Neuronal stem cell (in vitro differentiated cells): ENCODE results near the gene ADSL.
A peak's percentile ranks its signal among the peaks of the same experiment; 100 is the strongest.

Experiments used
- DNase-seq: peaks from one replicate; pipeline ENCODE4 v3.0.0-alpha.2; 2013; ENCODE audit warnings: low spot score
- H2AFZ ChIP-seq: one replicate; pipeline ENCODE4 v1.6.1; 2013; ENCODE audit warnings: mild to moderate bottlenecking, low read length, inconsistent platforms
- H2AK5ac ChIP-seq: 2 replicates; pipeline ENCODE4 v1.6.1; 2013; ENCODE audit warnings: low read depth, mild to moderate bottlenecking, inconsistent platforms, low read length, moderate library complexity, mixed read lengths
- H2BK120ac ChIP-seq: 2 replicates; pipeline ENCODE4 v1.6.1; 2013; ENCODE audit warnings: low read depth, mild to moderate bottlenecking, inconsistent platforms, low read length, moderate library complexity, mixed read lengths
- H2BK12ac ChIP-seq: one replicate; pipeline ENCODE4 v1.6.1; 2013; ENCODE audit warnings: low read length, inconsistent platforms
- H2BK15ac ChIP-seq: 2 replicates; pipeline ENCODE4 v1.6.1; 2013; ENCODE audit warnings: mild to moderate bottlenecking, low read length, inconsistent platforms, mixed read lengths
- H2BK5ac ChIP-seq: one replicate; pipeline ENCODE4 v1.6.1; 2013; ENCODE audit warnings: inconsistent platforms, mild to moderate bottlenecking, low read length, moderate library complexity
- H3K14ac ChIP-seq: one replicate; pipeline ENCODE4 v1.6.1; 2013; ENCODE audit warnings: low read length, inconsistent platforms
- H3K18ac ChIP-seq: 2 replicates; pipeline ENCODE4 v1.6.1; 2013; ENCODE audit warnings: low read length, inconsistent platforms
- H3K23ac ChIP-seq: 2 replicates; pipeline ENCODE4 v1.6.1; 2013; ENCODE audit warnings: low read depth, mild to moderate bottlenecking, mixed read lengths, low read length, inconsistent platforms; ENCODE audit not compliant: poor library complexity
- H3K27ac ChIP-seq: replicated peaks from 3 replicates; pipeline ENCODE4 v1.5.1; 2013; ENCODE audit warnings: low read length, inconsistent platforms
- H3K27me3 ChIP-seq, 3 experiments: 2 replicates each; pipeline ENCODE4 v1.6.1; 2013; ENCODE audit warnings: low read length in 3 of 3, mild to moderate bottlenecking in 2 of 3, inconsistent platforms in 1 of 3, low read depth in 1 of 3, mixed read lengths in 1 of 3, moderate library complexity in 1 of 3; ENCODE audit not compliant: control insufficient read depth in 3 of 3, insufficient read depth in 3 of 3
- H3K36me3 ChIP-seq, 2 donors: replicated peaks in 1 of 2; 2 replicates each; pipeline ENCODE4 v1.6.1; 2013; ENCODE audit warnings: low read length in 2 of 2; ENCODE audit not compliant: control insufficient read depth in 2 of 2, insufficient read depth in 2 of 2
- H3K4ac ChIP-seq: 2 replicates; pipeline ENCODE4 v1.6.1; 2013; ENCODE audit warnings: inconsistent platforms, mild to moderate bottlenecking, low read length, moderate library complexity
- H3K4me1 ChIP-seq, 2 donors: 1 replicate in 1 of 2; 2 replicates in 1 of 2; pipeline ENCODE4 v1.6.1; 2013; ENCODE audit warnings: low read length in 2 of 2, low read depth in 1 of 2; ENCODE audit not compliant: control insufficient read depth in 2 of 2, insufficient read depth in 1 of 2
- H3K4me2 ChIP-seq: one replicate; pipeline ENCODE4 v1.6.1; 2013; ENCODE audit warnings: mild to moderate bottlenecking, low read length, inconsistent platforms; ENCODE audit not compliant: insufficient read depth, poor library complexity, severe bottlenecking
- H3K4me3 ChIP-seq, 2 donors: 2 replicates each; pipeline ENCODE4 v1.5.1; 2013; ENCODE audit warnings: low read length in 2 of 2, mild to moderate bottlenecking in 2 of 2, inconsistent platforms in 1 of 2, moderate library complexity in 1 of 2
- H3K79me1 ChIP-seq: one replicate; pipeline ENCODE4 v1.6.1; 2013; ENCODE audit warnings: low read depth, mild to moderate bottlenecking, inconsistent platforms, low read length, moderate library complexity
- H3K9ac ChIP-seq: one replicate; pipeline ENCODE4 v1.6.1; 2013; ENCODE audit warnings: mild to moderate bottlenecking, low read depth, low read length, inconsistent platforms; ENCODE audit not compliant: poor library complexity
- H3K9me3 ChIP-seq, 2 donors: replicated peaks in 1 of 2; 2 replicates each; pipeline versions ENCODE3 to v1.6.1; 2013; ENCODE audit warnings: low read length in 2 of 2, mild to moderate bottlenecking in 2 of 2, inconsistent platforms in 1 of 2, low read depth in 1 of 2, mixed read lengths in 1 of 2, moderate library complexity in 1 of 2; ENCODE audit not compliant: control insufficient read depth in 2 of 2, insufficient read depth in 1 of 2
- H4K8ac ChIP-seq: one replicate; pipeline ENCODE4 v1.6.1; 2013; ENCODE audit warnings: low read depth, mild to moderate bottlenecking, inconsistent platforms, low read length, moderate library complexity
- H4K91ac ChIP-seq: one replicate; pipeline ENCODE4 v1.6.1; 2013; ENCODE audit warnings: low read length, low read depth, mild to moderate bottlenecking, inconsistent platforms; ENCODE audit not compliant: poor library complexity
- WGBS, 2 donors: extraction: QIAGEN DNeasy Blood & Tissue Kit; methylation state at CpG; one replicate each; pipeline ENCODE4 v1.1.7; 2013; ENCODE audit warnings: missing lambda C conversion rate in 2 of 2, mixed read lengths in 1 of 2; ENCODE audit not compliant: insufficient read length in 2 of 2, insufficient replicate concordance in 1 of 2; ENCODE audit errors: extremely low coverage in 2 of 2; 5-methylcytosine and 5-hydroxymethylcytosine counted together

The ADSL gene

DNA sequence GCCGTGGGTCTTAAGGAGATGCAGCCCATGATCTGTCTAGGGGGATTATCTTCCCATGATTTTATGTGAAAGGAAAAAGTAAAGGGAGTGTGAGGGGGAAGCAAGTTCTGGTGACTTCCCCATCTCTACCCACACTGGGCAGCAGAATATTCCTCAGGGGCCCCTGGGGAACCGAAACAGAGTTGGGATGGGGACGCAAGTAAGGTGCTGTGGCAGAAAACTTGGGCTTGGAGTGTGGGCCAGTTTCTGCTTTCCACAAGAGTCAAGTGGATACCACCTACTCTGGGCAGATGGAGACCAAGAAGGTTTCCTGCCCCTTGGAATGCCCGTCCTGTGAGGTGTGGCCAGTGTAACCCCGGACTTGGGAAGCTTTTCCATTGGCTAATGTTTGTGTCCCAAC, 88.4 kb downstream of the ADSL start:
- Histone ChIP-seq H2AFZ (no peak overlapping the region), H3K4ac (no peak overlapping the region), H2BK120ac (no peak overlapping the region), H3K4me1 (no peaks in the 10 kb centered on the region), H3K79me1 (peaks cover 2% of the 10 kb centered on the region), H3K14ac (no peak overlapping the region), H3K23ac (no peak overlapping the region), H4K91ac (no peak overlapping the region), H2BK12ac (no peak overlapping the region), H3K9ac (no peak overlapping the region), H3K9me3 (no peaks in the 10 kb centered on the region), H4K8ac (no peak overlapping the region), H2BK5ac (no peak overlapping the region), H2BK15ac (no peak overlapping the region), H3K18ac (no peak overlapping the region), H3K36me3 (peaks cover 7 to 18% of the 10 kb centered on the region in 2 donors), H3K27me3 (no peaks in the 10 kb centered on the region), H3K27ac (no peak overlapping the region), H2AK5ac (no peak overlapping the region), H3K4me3 (no peak overlapping the region), H3K4me2 (no peak overlapping the region)
- DNase-seq = no peak
- WGBS, 2 donors = no CpG with 5 or more reads among the region's 5 CpGs

- no peak overlapping the region for H3K9ac ChIP-seq
- no peak overlapping the region for H4K8ac ChIP-seq
- DNase-seq = peak; percentile 50
- no peak overlapping the region for H3K4ac ChIP-seq
- H2AFZ ChIP-seq = no peak overlapping the region
- no peak overlapping the region for H3K4me2 ChIP-seq
- no peak overlapping the region for H3K27ac ChIP-seq
- H3K23ac ChIP-seq = no peak overlapping the region
- no peak overlapping the region for H3K18ac ChIP-seq
- H3K36me3 ChIP-seq = peaks cover 3 to 5% of the 10 kb centered on the region in 2 donors
- H2AK5ac ChIP-seq = no peak overlapping the region
- no peak overlapping the region for H2BK12ac ChIP-seq
- H3K9me3 ChIP-seq = no peaks in the 10 kb centered on the region
- H3K79me1 ChIP-seq = peaks cover 2% of the 10 kb centered on the region
- no peak overlapping the region for H3K4me3 ChIP-seq
- H3K4me1 ChIP-seq = no peaks in the 10 kb centered on the region
- no peak overlapping the region for H4K91ac ChIP-seq
- H3K27me3 ChIP-seq = no peaks in the 10 kb centered on the region
- no peak overlapping the region for H3K14ac ChIP-seq
- no peak overlapping the region for H2BK120ac ChIP-seq
- no CpG with 5 or more reads among the region's 12 CpGs for WGBS, 2 donors
- H2BK15ac ChIP-seq = no peak overlapping the region
- H2BK5ac ChIP-seq = no peak overlapping the region
Measured at GRCh38 chr22:40436505-40437431, 90.5 kb downstream of the ADSL start.
